ENCODE measurements around the gene CYBRD1.
"Not testable (repeated sequence)": the region's sequence is repeated elsewhere in the genome, so short reads cannot be mapped to it uniquely, and the experiment has no call there.

The CYBRD1 gene

GRCh38 chr2:171522052-171522787, at the start of gene CYBRD1:
Gene CYBRD1 (plus strand): TSS chr2:171522474. CDS start chr2:171522546, 72 bp downstream.
- no peak for DNase-seq

GRCh38 chr2:171475979-171476378, 46.3 kb upstream of the CYBRD1 start:
- no peak for DNase-seq

GRCh38 chr2:171478345-171478744, 43.9 kb upstream of the CYBRD1 start:
- DNase-seq = no peak

- no peak for DNase-seq
Measured at GRCh38 chr2:171479154-171479814, 43.0 kb upstream of the CYBRD1 start.

GRCh38 chr2:171480908-171481307, 41.4 kb upstream of the CYBRD1 start:
- DNase-seq = no peak

GRCh38 chr2:171482308-171482707, 40.0 kb upstream of the CYBRD1 start:
- DNase-seq = no peak

- DNase-seq = no peak
Measured at GRCh38 chr2:171482877-171483276, 39.4 kb upstream of the CYBRD1 start.

GRCh38 chr2:171483793-171484192, 38.5 kb upstream of the CYBRD1 start:
- no peak for DNase-seq

- DNase-seq = no peak
Measured at GRCh38 chr2:171485116-171485515, 37.2 kb upstream of the CYBRD1 start.

GRCh38 chr2:171487201-171487600, 35.1 kb upstream of the CYBRD1 start:
- DNase-seq = no peak

GRCh38 chr2:171487803-171488259, 34.4 kb upstream of the CYBRD1 start:
- DNase-seq = no peak

GRCh38 chr2:171490577-171490976, 31.7 kb upstream of the CYBRD1 start:
- no peak for DNase-seq

GRCh38 chr2:171491292-171491691, 31.0 kb upstream of the CYBRD1 start:
- no peak for DNase-seq

GRCh38 chr2:171492664-171493063, 29.6 kb upstream of the CYBRD1 start:
- no peak for DNase-seq

- not testable (repeated sequence) for DNase-seq
Measured at GRCh38 chr2:171497664-171498063, 24.6 kb upstream of the CYBRD1 start.

- DNase-seq = no peak
Measured at GRCh38 chr2:171505374-171505773, 16.9 kb upstream of the CYBRD1 start.

- DNase-seq = no peak
Measured at GRCh38 chr2:171509945-171510731, 12.1 kb upstream of the CYBRD1 start.

- no peak for DNase-seq
Measured at GRCh38 chr2:171512014-171512413, 10.3 kb upstream of the CYBRD1 start.

- no peak for DNase-seq
Measured at GRCh38 chr2:171512683-171513195, 9.5 kb upstream of the CYBRD1 start.

- DNase-seq = no peak
Measured at GRCh38 chr2:171513719-171514160, 8.5 kb upstream of the CYBRD1 start.

- DNase-seq = no peak
Measured at GRCh38 chr2:171514908-171515582, 7.2 kb upstream of the CYBRD1 start.

GRCh38 chr2:171515672-171516298, 6.5 kb upstream of the CYBRD1 start:
- no peak for DNase-seq

Data from activated naive CD4-positive, alpha-beta T cell treated with anti-CD3 and anti-CD28 coated beads, Interleukin-2, amount 50 U/mL, for 16 hours (primary cell).